Measurements from ENCODE around the gene RAB11B.
A peak's percentile ranks its signal among the peaks of the same experiment; 100 is the strongest.

RAB11B gene

GRCh38 chr19:8451377-8451776 lies 61.2 kb downstream of the RAB11B start:
- H2AFZ ChIP-seq, result no peak overlapping the region
- H3K27me3 ChIP-seq (ENCODE audit: control insufficient read depth, insufficient read depth, low read length), result no peaks in the 10 kb centered on the region
- H3K79me2 ChIP-seq, result peaks cover 82% of the 10 kb centered on the region
- no peak for TF ChIP-seq CTCF (IDR thresholded peaks at IDR 0.05)
- peaks cover 42% of the 10 kb centered on the region for H3K4me1 ChIP-seq
- H3K36me3 ChIP-seq (ENCODE audit: control insufficient read depth, insufficient read depth, low read length), result no peaks in the 10 kb centered on the region
- no peaks in the 10 kb centered on the region for H3K9me3 ChIP-seq (ENCODE audit: control insufficient read depth, low read length)
- no peak overlapping the region for H3K4me3 ChIP-seq (ENCODE audit: low read depth, low read length)
- no peak overlapping the region for H3K4me2 ChIP-seq (ENCODE audit: low read length)
- no peak overlapping the region for H3K27ac ChIP-seq
- H3K9ac ChIP-seq, result no peak overlapping the region

- TF ChIP-seq CTCF (IDR thresholded peaks at IDR 0.05), result no peak
- Histone ChIP-seq H3K27me3 (ENCODE audit: control insufficient read depth, insufficient read depth, low read length) (no peaks in the 10 kb centered on the region), H3K4me2 (ENCODE audit: low read length) (no peak overlapping the region), H3K79me2 (peaks cover 82% of the 10 kb centered on the region), H2AFZ (no peak overlapping the region), H3K27ac (no peak overlapping the region), H3K9me3 (ENCODE audit: control insufficient read depth, low read length) (no peaks in the 10 kb centered on the region), H3K36me3 (ENCODE audit: control insufficient read depth, insufficient read depth, low read length) (no peaks in the 10 kb centered on the region), H3K9ac (no peak overlapping the region), H3K4me1 (peaks cover 44% of the 10 kb centered on the region), H3K4me3 (ENCODE audit: low read depth, low read length) (no peak overlapping the region)
These were observed 61.7 kb downstream of the RAB11B start for GRCh38 chr19:8451885-8452284.

- Histone ChIP-seq H3K4me2 (ENCODE audit: low read length) (no peak overlapping the region), H3K27me3 (ENCODE audit: control insufficient read depth, insufficient read depth, low read length) (no peaks in the 10 kb centered on the region), H3K27ac (no peak overlapping the region), H3K9me3 (ENCODE audit: control insufficient read depth, low read length) (no peaks in the 10 kb centered on the region), H3K4me3 (ENCODE audit: low read depth, low read length) (no peak overlapping the region), H3K9ac (no peak overlapping the region), H3K36me3 (ENCODE audit: control insufficient read depth, insufficient read depth, low read length) (no peaks in the 10 kb centered on the region), H3K79me2 (peaks cover 83% of the 10 kb centered on the region), H3K4me1 (peaks cover 46% of the 10 kb centered on the region), H2AFZ (no peak overlapping the region)
- TF ChIP-seq CTCF (IDR thresholded peaks at IDR 0.05), result no peak
These were observed 62.4 kb downstream of the RAB11B start for GRCh38 chr19:8452446-8453123.

GRCh38 chr19:8453616-8454015 lies 63.5 kb downstream of the RAB11B start:
- no peak overlapping the region for H3K27ac ChIP-seq
- no peak overlapping the region for H2AFZ ChIP-seq
- TF ChIP-seq CTCF (IDR thresholded peaks at IDR 0.05), result no peak
- H3K9me3 ChIP-seq (ENCODE audit: control insufficient read depth, low read length), result no peaks in the 10 kb centered on the region
- H3K9ac ChIP-seq, result no peak overlapping the region
- no peaks in the 10 kb centered on the region for H3K27me3 ChIP-seq (ENCODE audit: control insufficient read depth, insufficient read depth, low read length)
- H3K79me2 ChIP-seq, result peaks cover 84% of the 10 kb centered on the region
- H3K4me3 ChIP-seq (ENCODE audit: low read depth, low read length), result no peak overlapping the region
- H3K36me3 ChIP-seq (ENCODE audit: control insufficient read depth, insufficient read depth, low read length), result no peaks in the 10 kb centered on the region
- H3K4me1 ChIP-seq, result peaks cover 49% of the 10 kb centered on the region
- H3K4me2 ChIP-seq (ENCODE audit: low read length), result peak overlapping the region; percentile 14
